Measurements from ENCODE around the gene LBX1.

GRCh38 chr10:101270763-101271162 is 41.5 kb upstream of the LBX1 start:
- TF ChIP-seq CTCF (IDR thresholded peaks at IDR 0.05) (no peak), POLR2A (IDR thresholded peaks at IDR 0.05) (no peak), EP300 (IDR thresholded peaks at IDR 0.05) (no peak)
